ENCODE data around the gene GINS3. TPM values are rescaled to one million over a fixed set of nuclear protein-coding genes. Genes with fewer than 3 reads are reported as not detected.

Gene GINS3
- total RNA-seq, result 1.00 and 2.7 TPM in 2 replicates

GRCh38 chr16:58392215-58393137 lies at the start of gene GINS3:
GINS3 (plus strand) TSS chr16:58392471; CDS start chr16:58392602, 131 bp downstream.

Other genes starting within 250 kb of the GINS3 start
- gene CSNK2A2, start 194.4 kb upstream of the GINS3 start, total RNA-seq, result 45.6 and 55.7 TPM in 2 replicates
- not detected in 2 replicates for gene PRSS54, start 97.4 kb upstream of the GINS3 start, total RNA-seq
- gene NDRG4, start 107.7 kb downstream of the GINS3 start, total RNA-seq, result 4.8 and 6.5 TPM in 2 replicates
- gene SETD6, start 123.0 kb downstream of the GINS3 start, total RNA-seq, result 7.1 and 9.0 TPM in 2 replicates
- gene CNOT1, start 237.4 kb downstream of the GINS3 start, total RNA-seq, result 63.1 and 67.6 TPM in 2 replicates

Data from cardiac ventricle fibroblast (primary cell).